Measurements from ENCODE around the gene APRT. TPM values are rescaled to one million over a fixed set of nuclear protein-coding genes. Genes with fewer than 3 reads are reported as not detected.
"Not testable (repeated sequence)": the region's sequence is repeated elsewhere in the genome, so short reads cannot be mapped to it uniquely, and the experiment has no call there.

Gene APRT
- total RNA-seq, 2 donors from 2014 or later: 130 to 158 TPM

DNA sequence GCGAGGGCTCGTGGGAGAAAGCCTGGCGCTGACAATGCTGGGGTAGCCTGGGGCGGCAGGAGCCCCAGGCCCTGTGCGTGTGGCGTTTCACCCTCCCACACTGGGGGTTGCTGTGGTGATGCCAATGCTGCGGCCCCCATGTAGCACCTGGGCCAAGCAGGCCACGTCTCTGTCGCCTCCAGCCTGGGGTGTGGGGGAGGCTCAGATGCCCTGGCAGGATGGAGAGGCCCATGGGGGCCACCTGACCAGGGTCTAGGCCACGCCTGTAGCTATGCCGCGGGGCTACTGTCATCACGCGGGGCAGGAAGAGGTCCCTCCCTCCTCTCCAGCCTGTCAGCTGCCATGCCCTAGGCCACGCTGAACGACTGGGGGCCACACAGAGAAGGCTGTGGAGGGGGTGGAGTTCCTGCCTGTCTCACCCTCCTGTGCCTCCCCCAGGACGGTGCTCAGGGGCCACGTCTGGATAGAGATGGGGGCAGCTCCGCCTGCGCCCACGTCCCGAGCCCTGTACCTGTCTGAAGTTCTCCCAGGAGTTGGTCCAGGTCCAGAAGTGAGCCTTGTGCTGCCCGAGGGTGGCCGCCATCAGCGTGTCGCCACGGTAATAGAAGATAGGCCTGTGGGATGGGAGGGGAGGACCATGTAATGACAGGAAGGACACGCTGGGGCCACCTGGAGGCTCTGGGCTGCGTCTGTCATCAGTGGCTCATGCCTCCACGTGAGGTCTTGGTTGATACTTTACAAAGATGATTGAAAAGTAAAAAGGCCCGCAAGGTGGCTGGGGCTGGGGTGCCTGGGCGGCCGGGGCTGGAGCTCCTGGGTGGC is 12.7 kb upstream of the APRT start:
- H3K4me3 Mint-ChIP-seq: no peak overlapping the region
- no peak for ATAC-seq

GRCh38 chr16:88823646-88824045 is 11.9 kb upstream of the APRT start:
- not testable (repeated sequence) for H3K27ac Mint-ChIP-seq; H3K4me3 Mint-ChIP-seq; ATAC-seq; H3K36me3 Mint-ChIP-seq (ENCODE audit: low read depth); H3K9me3 ChIP-seq (ENCODE audit: control insufficient read depth, low read length, poor library complexity, severe bottlenecking); DNase-seq; H3K4me1 Mint-ChIP-seq; H3K27me3 Mint-ChIP-seq

More for the DNA sequence above, 12.7 kb upstream of the APRT start:
- H3K4me1 Mint-ChIP-seq: no peaks in the 10 kb centered on the region
- H3K27ac Mint-ChIP-seq: no peak overlapping the region
- no peaks in the 10 kb centered on the region for H3K9me3 ChIP-seq (ENCODE audit: control insufficient read depth, low read length, poor library complexity, severe bottlenecking)
- no peaks in the 10 kb centered on the region for H3K27me3 Mint-ChIP-seq
- no peak for DNase-seq
- no peaks in the 10 kb centered on the region for H3K36me3 Mint-ChIP-seq (ENCODE audit: low read depth)

DNA sequence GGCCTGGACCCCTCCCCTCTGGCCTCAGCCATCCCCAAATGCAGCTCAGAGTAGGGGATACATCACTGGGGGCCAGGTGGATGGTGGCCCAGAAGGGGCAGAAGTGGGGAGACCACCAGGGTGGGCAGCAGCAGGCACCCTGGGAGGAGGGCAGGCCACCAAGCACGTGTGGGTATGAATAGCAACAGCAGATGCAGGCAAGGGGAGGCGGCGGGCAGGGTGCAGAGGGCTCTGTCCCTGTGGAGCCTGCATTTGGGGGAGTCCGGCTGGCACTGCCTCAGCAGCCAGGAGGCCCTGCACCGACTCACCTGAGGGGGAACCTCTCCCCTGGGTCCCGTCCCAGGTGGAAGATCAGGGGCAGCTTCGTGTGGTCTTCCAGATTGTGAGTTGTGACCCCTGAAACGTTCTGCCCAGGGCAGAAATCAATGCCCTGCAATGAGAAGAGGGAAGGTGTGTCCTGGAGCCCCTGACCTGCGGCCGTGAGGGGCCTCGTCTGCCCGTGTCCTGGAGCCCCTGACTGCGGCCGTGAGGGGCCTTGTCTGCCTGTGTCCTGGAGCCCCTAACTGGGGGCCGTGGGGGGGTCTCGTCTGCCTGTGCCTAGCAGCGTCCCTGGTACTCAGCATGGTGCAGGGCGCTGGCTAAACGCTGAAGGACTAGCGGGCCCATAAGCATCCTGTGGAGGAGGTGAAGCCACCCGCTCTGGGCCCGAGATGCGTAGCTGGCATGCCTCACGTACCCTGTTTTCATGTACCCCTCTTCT is 10.7 kb upstream of the APRT start:
- no peaks in the 10 kb centered on the region for H3K4me1 Mint-ChIP-seq
- no peak for ATAC-seq
- H3K9me3 ChIP-seq (ENCODE audit: control insufficient read depth, low read length, poor library complexity, severe bottlenecking): no peaks in the 10 kb centered on the region
- no peak overlapping the region for H3K27ac Mint-ChIP-seq
- H3K4me3 Mint-ChIP-seq: no peak overlapping the region
- no peak for DNase-seq
- H3K36me3 Mint-ChIP-seq (ENCODE audit: low read depth): no peaks in the 10 kb centered on the region
- H3K27me3 Mint-ChIP-seq: no peaks in the 10 kb centered on the region

DNA sequence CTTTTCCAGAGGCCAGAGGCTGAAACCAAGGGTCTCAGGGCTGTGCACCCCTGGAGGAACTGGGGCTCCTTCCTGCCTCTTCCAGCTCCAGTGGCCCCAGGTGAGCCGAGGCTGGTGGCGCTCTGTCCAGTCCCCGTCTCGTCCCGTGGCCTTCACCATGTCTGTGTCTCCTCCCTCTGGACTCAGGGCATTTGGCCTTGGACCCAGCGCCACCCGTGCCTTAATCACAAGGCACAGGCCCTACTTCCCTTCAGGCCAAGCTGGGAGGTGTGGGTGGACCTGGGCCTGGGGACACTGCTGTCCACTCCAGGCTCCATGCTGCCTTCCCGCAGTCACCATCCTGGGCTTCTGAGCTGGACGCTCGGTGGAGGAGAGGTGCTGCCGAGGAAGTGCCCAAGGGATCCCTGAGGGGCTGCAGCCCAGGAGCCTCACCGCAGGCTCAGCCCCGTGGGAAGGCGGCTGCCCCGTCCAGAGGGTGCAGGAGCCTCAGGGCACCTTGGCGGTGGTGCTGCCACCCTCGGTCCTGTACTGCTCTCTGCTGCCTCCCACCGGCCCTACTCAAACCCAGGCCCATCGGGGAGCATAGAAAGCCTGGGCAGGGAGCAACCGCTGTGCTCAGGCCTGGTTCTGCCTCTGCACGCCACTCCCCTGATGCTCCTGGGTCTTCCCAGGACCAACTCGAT is 9.6 kb upstream of the APRT start:
- ATAC-seq (no peak), DNase-seq (no peak)
- Mint-ChIP-seq H3K4me1 (no peaks in the 10 kb centered on the region), H3K36me3 (ENCODE audit: low read depth) (no peaks in the 10 kb centered on the region), H3K27ac (no peak overlapping the region), H3K4me3 (no peak overlapping the region), H3K27me3 (no peaks in the 10 kb centered on the region)
- no peaks in the 10 kb centered on the region for H3K9me3 ChIP-seq (ENCODE audit: control insufficient read depth, low read length, poor library complexity, severe bottlenecking)

GRCh38 chr16:88820385-88821025 is 8.8 kb upstream of the APRT start:
- Mint-ChIP-seq H3K27me3 (no peaks in the 10 kb centered on the region), H3K4me3 (no peak overlapping the region), H3K36me3 (ENCODE audit: low read depth) (no peaks in the 10 kb centered on the region), H3K27ac (no peak overlapping the region), H3K4me1 (no peaks in the 10 kb centered on the region)
- ATAC-seq: no peak
- no peaks in the 10 kb centered on the region for H3K9me3 ChIP-seq (ENCODE audit: control insufficient read depth, low read length, poor library complexity, severe bottlenecking)
- no peak for DNase-seq

DNA sequence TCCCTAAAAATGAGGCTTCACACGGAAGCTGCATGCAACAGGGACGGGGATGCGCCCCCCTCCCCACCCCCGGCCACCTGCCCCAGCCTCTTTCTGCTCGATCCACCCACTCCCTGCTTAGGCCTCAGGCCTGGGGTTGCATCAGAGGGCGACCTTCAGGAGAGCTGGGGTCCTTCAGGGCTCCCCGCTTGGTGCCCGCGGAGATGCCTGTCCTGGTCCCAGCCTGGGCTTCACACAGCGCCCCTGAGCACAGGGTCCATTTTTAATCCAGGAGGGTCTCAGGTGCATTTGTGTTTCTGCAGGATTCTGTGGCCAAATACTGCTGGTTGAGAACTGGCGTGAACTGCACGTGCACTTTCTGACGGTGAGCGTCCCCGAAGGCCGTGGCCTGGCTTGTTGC is 7.4 kb upstream of the APRT start:
- no peak overlapping the region for H3K4me3 Mint-ChIP-seq
- no peaks in the 10 kb centered on the region for H3K27me3 Mint-ChIP-seq
- H3K36me3 Mint-ChIP-seq (ENCODE audit: low read depth): no peaks in the 10 kb centered on the region
- no peaks in the 10 kb centered on the region for H3K4me1 Mint-ChIP-seq
- ATAC-seq (no peak), DNase-seq (no peak)
- no peaks in the 10 kb centered on the region for H3K9me3 ChIP-seq (ENCODE audit: control insufficient read depth, low read length, poor library complexity, severe bottlenecking)
- H3K27ac Mint-ChIP-seq: no peak overlapping the region

GRCh38 chr16:88818575-88818874 is 6.8 kb upstream of the APRT start:
- Mint-ChIP-seq H3K4me3 (no peak overlapping the region), H3K4me1 (no peaks in the 10 kb centered on the region), H3K36me3 (ENCODE audit: low read depth) (no peaks in the 10 kb centered on the region), H3K27me3 (no peaks in the 10 kb centered on the region), H3K27ac (no peak overlapping the region)
- H3K9me3 ChIP-seq (ENCODE audit: control insufficient read depth, low read length, poor library complexity, severe bottlenecking): no peaks in the 10 kb centered on the region
- ATAC-seq (no peak), DNase-seq (no peak)

DNA sequence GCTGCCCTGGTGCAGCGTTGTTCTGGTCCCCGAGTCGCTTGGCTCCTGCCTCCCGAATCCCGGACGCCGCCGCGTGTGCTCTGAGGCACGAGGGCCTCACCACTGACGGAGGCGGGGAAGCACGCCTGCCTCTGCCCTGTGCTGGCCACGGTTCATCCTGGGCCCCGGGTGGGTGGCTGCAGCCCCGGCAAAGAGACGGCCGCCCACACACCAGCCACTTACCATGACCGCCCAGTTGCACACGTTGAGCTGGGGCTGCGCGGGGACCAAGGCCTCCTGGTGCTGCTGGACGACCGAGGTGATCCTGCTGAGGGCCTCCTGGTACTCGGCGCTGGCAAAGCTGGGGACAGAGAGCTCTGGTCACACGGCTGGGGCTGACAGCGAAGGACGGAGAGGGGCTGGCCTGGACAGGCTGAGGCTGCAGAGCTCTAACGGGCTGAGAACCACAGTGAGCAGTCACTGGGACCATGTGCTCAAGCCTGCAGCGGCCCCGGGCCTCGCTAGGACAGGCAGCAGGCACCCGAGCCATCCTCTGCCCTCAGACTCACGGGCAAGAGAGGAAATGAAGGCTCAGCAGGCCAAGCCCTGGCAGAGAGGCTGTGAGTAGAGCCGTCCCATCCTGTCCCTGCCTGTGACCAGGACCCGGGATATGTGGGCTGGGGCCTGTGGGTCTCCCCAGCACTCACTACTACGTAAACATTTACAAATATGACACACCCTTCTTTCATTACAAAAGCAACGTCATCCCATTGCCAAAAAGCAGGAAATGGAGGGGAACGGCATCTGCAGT is 6.3 kb upstream of the APRT start:
- Mint-ChIP-seq H3K36me3 (ENCODE audit: low read depth) (no peaks in the 10 kb centered on the region), H3K27me3 (no peaks in the 10 kb centered on the region), H3K27ac (no peak overlapping the region), H3K4me3 (no peak overlapping the region), H3K4me1 (no peaks in the 10 kb centered on the region)
- ATAC-seq (no peak), DNase-seq (no peak)
- H3K9me3 ChIP-seq (ENCODE audit: control insufficient read depth, low read length, poor library complexity, severe bottlenecking): no peaks in the 10 kb centered on the region

- no peaks in the 10 kb centered on the region for H3K9me3 ChIP-seq (ENCODE audit: control insufficient read depth, low read length, poor library complexity, severe bottlenecking)
- DNase-seq: no peak
- ATAC-seq: no peak
- Mint-ChIP-seq H3K27me3 (no peaks in the 10 kb centered on the region), H3K4me3 (no peak overlapping the region), H3K36me3 (ENCODE audit: low read depth) (no peaks in the 10 kb centered on the region), H3K4me1 (peaks cover 1% of the 10 kb centered on the region), H3K27ac (no peak overlapping the region)
Measured at GRCh38 chr16:88816736-88817535, 5.2 kb upstream of the APRT start.

DNA sequence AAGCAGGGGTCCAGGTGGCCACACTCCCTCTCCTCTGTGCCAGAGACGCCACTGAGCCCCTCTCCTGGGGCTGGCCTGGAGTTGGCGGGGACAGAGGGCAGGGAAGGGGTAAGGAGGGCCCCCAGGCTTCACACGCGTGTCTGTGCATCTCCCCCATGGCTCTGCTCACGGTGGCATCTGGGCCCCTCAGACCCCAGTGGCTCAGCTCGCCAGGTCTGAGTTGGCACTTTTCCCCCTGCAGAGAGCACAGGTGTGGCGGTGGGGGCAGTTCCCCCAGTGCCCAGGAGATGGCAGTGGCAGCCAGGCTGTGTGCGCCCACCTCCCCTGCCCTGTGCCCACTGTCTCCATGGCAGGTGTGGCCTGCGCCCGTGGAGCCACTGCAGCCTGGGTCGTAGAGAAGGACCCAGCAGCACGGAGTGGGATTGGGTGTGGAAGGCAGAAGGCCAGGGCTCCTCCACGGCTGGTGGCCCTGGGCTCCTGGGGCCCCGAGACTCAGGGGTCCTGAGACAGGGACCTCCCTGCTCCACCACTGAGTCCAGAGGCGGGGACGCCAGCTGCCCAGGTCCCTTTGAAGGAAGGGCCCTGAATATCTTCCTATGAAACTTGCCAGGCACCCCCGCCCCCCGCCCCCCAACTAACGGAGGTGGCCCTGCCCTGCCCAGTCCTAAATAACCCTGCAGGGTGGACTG is 4.3 kb upstream of the APRT start:
- H3K36me3 Mint-ChIP-seq (ENCODE audit: low read depth): no peaks in the 10 kb centered on the region
- H3K27me3 Mint-ChIP-seq: no peaks in the 10 kb centered on the region
- H3K27ac Mint-ChIP-seq: no peak overlapping the region
- peaks cover 3% of the 10 kb centered on the region for H3K4me1 Mint-ChIP-seq
- H3K9me3 ChIP-seq (ENCODE audit: control insufficient read depth, low read length, poor library complexity, severe bottlenecking): no peaks in the 10 kb centered on the region
- DNase-seq: peak in 2 of 3 donors; percentile 35 to 45
- no peak for ATAC-seq
- H3K4me3 Mint-ChIP-seq: no peak overlapping the region

DNA sequence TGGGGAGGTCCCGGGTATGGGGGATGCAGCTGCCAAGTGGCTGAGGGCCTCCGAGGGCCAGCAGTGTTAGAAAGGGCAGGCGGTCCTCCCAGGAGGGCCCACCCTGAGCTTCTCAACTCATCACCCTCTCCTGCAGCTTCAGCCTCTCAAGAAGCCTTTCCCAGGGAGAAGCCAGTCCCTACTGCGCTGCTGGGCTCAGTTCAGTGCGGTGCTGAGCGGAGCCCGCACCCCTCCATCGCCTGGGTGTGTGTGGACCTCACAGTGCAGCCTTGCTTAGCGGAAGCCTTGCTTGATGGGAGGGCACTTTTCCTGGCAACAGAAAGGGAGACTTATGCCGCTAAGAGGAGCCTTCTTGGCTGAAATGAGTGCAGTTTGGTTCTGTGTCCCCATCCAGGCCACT is 3.5 kb upstream of the APRT start:
- Mint-ChIP-seq H3K4me1 (peaks cover 6% of the 10 kb centered on the region), H3K27ac (peak overlapping the region; percentile 29), H3K4me3 (no peak overlapping the region), H3K27me3 (no peaks in the 10 kb centered on the region), H3K36me3 (ENCODE audit: low read depth) (no peaks in the 10 kb centered on the region)
- no peak for ATAC-seq
- H3K9me3 ChIP-seq (ENCODE audit: control insufficient read depth, low read length, poor library complexity, severe bottlenecking): no peaks in the 10 kb centered on the region
- no peak for DNase-seq

- Mint-ChIP-seq H3K36me3 (ENCODE audit: low read depth) (no peaks in the 10 kb centered on the region), H3K27ac (no peak overlapping the region), H3K4me3 (no peak overlapping the region), H3K27me3 (no peaks in the 10 kb centered on the region), H3K4me1 (peaks cover 9% of the 10 kb centered on the region)
- no peaks in the 10 kb centered on the region for H3K9me3 ChIP-seq (ENCODE audit: control insufficient read depth, low read length, poor library complexity, severe bottlenecking)
- ATAC-seq (no peak), DNase-seq (no peak)
Measured at GRCh38 chr16:88814144-88814502, 2.4 kb upstream of the APRT start.

All from T-helper 17 cell (primary cell).